Activated CD4-positive, alpha-beta T cell treated with anti-CD3 and anti-CD28 coated beads, Interleukin-2, amount 10 ng/mL, durations not matched to agents 24 days and 14 days (primary cell): ENCODE data around the gene ATXN2. TPM values are rescaled to one million over a fixed set of nuclear protein-coding genes. Genes with fewer than 3 reads are reported as not detected.
A peak's percentile ranks its signal among the peaks of the same experiment; 100 is the strongest.
"Not testable (repeated sequence)": the region's sequence is repeated elsewhere in the genome, so short reads cannot be mapped to it uniquely, and the experiment has no call there.

Source experiments
- DNase-seq: peaks from one replicate; pipeline ENCODE4 v3.0.0; 2022
- H3K27ac Mint-ChIP-seq: one replicate; pipeline ENCODE4 v1.8.0; 2022; ENCODE audit warnings: mild to moderate bottlenecking, mixed read lengths
- H3K27me3 Mint-ChIP-seq: one replicate; pipeline ENCODE4 v1.8.0; 2022; ENCODE audit warnings: mixed read lengths
- H3K36me3 Mint-ChIP-seq: one replicate; pipeline ENCODE4 v1.8.0; 2022; ENCODE audit warnings: low read depth, mild to moderate bottlenecking, mixed read lengths
- H3K4me1 Mint-ChIP-seq: one replicate; pipeline ENCODE4 v1.8.0; 2021; ENCODE audit warnings: mixed read lengths
- H3K4me3 Mint-ChIP-seq: one replicate; pipeline ENCODE4 v1.8.0; 2022; ENCODE audit warnings: mild to moderate bottlenecking, moderate library complexity, mixed read lengths
- H3K9me3 Mint-ChIP-seq: one replicate; pipeline ENCODE4 v1.8.0; 2021; ENCODE audit warnings: mixed read lengths
- intact Hi-C: fragments of 100-400 bp; cut with micrococcal nuclease; formaldehyde crosslinking; loops from one replicate; pipeline ENCODE4 v1.15.1; 2023
- total RNA-seq: library from RNA; stranded (reverse); gene quantifications from 2 replicates; pipeline ENCODE4 v1.2.3, GENCODE V29; 2022

The ATXN2 gene
- total RNA-seq, 1 donor from 2014 or later, result 53.0 TPM

DNA sequence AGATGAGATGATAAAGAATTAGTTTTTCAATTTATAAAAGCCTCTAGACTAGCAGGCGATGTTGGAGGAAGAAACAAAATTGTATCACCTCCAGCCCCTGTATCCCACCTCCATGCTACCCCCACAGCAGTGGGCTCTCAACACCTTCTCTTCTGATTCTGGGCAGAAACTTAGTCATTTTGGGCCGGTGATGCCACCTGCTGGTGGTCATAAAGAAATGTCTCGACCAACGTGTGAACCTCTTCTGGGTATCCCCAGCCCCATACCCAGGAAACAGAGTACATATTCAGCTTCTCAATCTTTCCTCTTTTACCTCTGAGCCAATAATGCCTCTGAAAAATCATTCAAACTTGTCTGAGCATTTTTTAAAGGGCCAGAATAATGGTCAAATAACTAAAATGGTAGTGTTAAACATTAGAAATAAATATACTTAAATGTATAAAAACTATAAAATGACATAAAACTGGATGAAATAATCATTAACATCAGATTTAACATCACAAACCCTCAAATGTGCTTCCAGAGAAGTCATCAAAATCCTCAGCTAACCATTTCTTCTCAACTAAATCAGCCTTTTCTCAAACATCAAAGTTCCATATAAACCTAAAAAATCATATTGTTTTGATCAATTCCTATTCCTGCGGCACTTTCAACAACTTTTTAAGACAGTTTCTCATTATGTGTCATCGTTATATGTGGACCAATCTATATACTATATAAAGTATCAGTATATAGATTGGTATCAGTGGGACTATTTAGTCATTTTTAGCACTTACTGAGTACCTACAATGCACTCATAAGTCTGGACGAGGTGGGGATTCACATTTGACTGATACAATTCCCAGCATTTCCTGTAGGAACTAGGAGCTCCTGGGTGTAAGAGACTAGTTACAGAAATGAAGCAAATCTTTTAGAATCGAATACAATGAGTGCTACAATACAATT is 69.4 kb downstream of the ATXN2 start:
- Mint-ChIP-seq H3K36me3 (peaks cover 20% of the 10 kb centered on the region), H3K4me1 (peaks cover 5% of the 10 kb centered on the region), H3K4me3 (no peak overlapping the region), H3K27ac (no peak overlapping the region), H3K27me3 (no peaks in the 10 kb centered on the region), H3K9me3 (no peaks in the 10 kb centered on the region)
- intact Hi-C loops, result loop anchor here (1.0 to 2.0 kb wide), 2 partner anchors 79 to 132 kb away; no protein-coding TSS in a partner anchor
- peak; percentile 87 for DNase-seq

DNA sequence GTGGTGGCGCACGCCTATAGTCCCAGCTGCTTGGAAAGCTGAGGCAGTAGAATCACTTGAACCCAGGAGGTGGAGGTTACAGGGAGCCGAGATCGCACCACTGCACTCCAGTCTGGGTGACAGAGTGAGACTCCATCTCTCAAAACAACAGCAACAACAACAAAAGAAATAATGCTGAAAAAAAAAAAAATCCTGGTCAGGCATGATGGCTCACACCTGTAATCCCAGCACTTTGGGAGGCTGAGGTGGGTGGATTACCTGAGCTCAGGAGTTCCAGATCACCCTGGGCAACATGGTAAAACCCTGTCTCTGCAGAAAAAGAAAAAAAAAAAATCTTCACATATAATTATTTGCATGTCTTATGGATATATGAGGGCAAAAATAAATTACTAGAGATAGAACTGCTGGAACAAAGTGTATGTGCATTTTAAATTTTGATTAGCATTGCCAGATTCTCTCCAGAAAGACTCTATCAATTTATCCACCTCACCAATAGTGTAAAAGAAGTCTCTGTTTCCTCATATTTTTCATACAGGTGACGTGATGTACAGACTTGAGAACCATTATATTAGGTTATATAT is 75.4 kb downstream of the ATXN2 start:
- peaks cover 2% of the 10 kb centered on the region for H3K4me1 Mint-ChIP-seq
- H3K4me3 Mint-ChIP-seq, result no peak overlapping the region
- no peaks in the 10 kb centered on the region for H3K27me3 Mint-ChIP-seq
- DNase-seq, result no peak
- no peaks in the 10 kb centered on the region for H3K9me3 Mint-ChIP-seq
- H3K36me3 Mint-ChIP-seq, result peaks cover 26% of the 10 kb centered on the region
- intact Hi-C loops, result no loop called here
- H3K27ac Mint-ChIP-seq, result no peak overlapping the region

DNA sequence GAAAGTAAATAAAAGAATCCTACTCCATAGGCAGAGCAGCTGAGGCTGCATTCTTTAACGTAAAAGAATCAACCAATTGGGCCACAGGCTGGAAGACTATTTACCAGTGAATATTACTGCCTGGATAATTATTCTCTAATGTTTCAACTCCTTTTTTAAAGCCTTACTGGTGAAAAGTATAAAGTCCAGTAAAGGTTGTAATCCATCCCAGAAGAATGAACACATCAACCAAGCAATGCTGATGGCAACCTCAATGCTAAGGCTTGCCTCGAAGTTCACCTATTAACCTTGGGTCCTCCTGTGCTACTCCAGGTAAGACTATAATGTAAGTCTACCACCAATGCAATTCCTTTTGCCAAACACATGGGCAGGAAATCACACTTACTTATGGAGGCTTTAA is 77.3 kb downstream of the ATXN2 start:
- H3K27me3 Mint-ChIP-seq, result no peaks in the 10 kb centered on the region
- H3K36me3 Mint-ChIP-seq, result peaks cover 27% of the 10 kb centered on the region
- DNase-seq, result no peak
- no peak overlapping the region for H3K27ac Mint-ChIP-seq
- H3K9me3 Mint-ChIP-seq, result no peaks in the 10 kb centered on the region
- intact Hi-C loops, result no loop called here
- no peak overlapping the region for H3K4me3 Mint-ChIP-seq
- H3K4me1 Mint-ChIP-seq, result peaks cover 2% of the 10 kb centered on the region

DNA sequence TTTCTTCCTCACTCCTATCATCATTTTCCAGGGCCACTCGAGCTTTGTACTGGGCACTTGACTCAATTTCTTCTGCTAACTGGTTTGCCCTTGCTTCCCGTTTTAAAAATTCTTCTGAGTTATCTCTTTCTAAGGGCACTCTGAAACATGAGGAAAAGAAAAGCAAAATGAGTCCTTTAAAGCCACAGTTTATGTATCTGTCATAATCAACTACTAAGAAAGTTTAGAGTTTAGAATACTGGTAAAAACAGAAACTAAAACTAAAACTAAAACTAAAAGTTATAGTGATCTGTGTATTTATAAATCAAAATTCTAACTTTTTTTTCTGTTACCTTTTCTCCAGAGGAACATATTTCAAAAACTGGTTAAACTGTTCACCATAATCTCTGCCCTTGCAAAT is 79.2 kb downstream of the ATXN2 start:
- DNase-seq, result no peak
- Mint-ChIP-seq H3K27me3 (no peaks in the 10 kb centered on the region), H3K4me3 (no peak overlapping the region), H3K27ac (no peak overlapping the region), H3K9me3 (no peaks in the 10 kb centered on the region), H3K4me1 (peaks cover 2% of the 10 kb centered on the region), H3K36me3 (peaks cover 24% of the 10 kb centered on the region)
- intact Hi-C loops, result no loop called here

DNA sequence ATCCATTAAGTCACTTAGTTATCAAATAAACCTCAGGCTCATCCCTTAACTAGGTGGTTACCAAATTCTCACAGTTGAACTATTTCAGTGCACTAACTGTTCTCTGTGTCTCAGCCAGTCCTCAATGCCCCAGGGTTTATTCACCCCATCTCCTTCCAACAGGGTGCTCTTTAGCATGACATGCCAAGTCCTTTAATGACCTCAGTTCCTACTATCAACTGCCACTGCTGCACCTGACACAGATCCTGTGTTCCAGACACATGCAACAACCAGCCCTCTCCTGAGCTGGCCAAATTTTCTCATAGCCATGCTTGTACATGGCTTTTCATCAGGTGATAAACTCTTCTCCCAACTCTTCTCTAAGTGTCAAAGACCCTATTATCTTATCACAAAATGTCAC is 80.0 kb downstream of the ATXN2 start:
- H3K4me1 Mint-ChIP-seq, result peaks cover 2% of the 10 kb centered on the region
- no peak for DNase-seq
- intact Hi-C loops, result no loop called here
- peaks cover 19% of the 10 kb centered on the region for H3K36me3 Mint-ChIP-seq
- no peaks in the 10 kb centered on the region for H3K27me3 Mint-ChIP-seq
- no peaks in the 10 kb centered on the region for H3K9me3 Mint-ChIP-seq
- no peak overlapping the region for H3K27ac Mint-ChIP-seq
- no peak overlapping the region for H3K4me3 Mint-ChIP-seq

DNA sequence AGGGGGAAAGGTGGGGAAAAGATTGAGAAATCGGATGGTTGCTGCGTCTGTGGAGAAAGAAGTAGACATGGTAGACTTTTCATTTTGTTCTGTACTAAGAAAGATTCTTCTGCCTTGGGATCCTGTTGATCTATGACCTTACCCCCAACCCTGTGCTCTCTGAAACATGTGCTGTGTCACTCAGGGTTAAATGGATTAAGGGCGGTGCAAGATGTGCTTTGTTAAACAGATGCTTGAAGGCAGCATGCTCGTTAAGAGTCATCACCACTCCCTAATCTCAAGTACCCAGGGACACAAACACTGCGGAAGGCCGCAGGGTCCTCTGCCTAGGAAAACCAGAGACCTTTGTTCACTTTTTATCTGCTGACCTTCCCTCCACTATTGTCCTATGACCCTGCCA is 91.4 kb downstream of the ATXN2 start:
- H3K4me3 Mint-ChIP-seq, DNase-seq, H3K27me3 Mint-ChIP-seq, intact Hi-C loops, H3K27ac Mint-ChIP-seq, H3K9me3 Mint-ChIP-seq: not testable (repeated sequence)
- peaks cover 47% of the 10 kb centered on the region for H3K36me3 Mint-ChIP-seq
- H3K4me1 Mint-ChIP-seq, result peaks cover 10% of the 10 kb centered on the region

DNA sequence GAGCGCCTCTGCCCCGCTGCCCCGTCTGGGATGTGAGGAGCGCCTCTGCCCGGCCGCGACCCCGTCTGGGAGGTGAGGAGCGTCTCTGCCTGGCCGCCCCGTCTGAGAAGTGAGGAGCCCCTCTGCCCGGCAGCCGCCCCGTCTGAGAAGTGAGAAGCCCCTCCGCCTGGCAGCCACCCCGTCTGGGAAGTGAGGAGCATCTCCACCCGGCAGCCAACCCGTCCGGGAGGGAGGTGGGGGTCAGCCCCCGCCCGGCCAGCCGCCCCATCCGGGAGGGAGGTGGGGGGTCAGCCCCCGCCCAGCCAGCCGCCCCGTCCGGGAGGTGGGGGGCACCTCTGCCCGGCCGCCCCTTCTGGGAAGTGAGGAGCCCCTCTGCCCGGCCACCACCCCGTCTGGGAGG is 91.9 kb downstream of the ATXN2 start:
- H3K4me1 Mint-ChIP-seq, result peaks cover 10% of the 10 kb centered on the region
- H3K27me3 Mint-ChIP-seq, intact Hi-C loops: not testable (repeated sequence)

DNA sequence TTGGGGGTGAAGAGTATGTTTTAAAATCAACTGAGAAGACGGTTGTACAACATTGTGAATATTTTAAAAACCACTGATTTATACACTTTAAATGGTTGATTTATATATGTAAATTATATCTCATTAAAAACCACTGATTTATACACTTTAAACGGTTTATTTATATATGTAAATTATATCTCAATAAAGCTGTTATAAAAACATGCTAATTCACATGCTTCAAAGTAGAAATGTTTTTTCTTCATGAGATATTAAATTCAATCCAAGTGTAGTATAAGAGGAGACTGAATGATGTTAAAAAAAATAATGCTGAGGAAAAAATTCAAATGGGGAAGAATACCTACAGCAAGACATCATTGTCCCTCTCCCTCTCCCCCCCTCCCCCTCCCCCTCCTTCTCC is 92.9 kb downstream of the ATXN2 start:
- Mint-ChIP-seq H3K27me3 (no peaks in the 10 kb centered on the region), H3K9me3 (no peaks in the 10 kb centered on the region), H3K36me3 (peaks cover 43% of the 10 kb centered on the region), H3K4me1 (peaks cover 10% of the 10 kb centered on the region), H3K27ac (no peak overlapping the region), H3K4me3 (no peak overlapping the region)
- DNase-seq, result no peak
- intact Hi-C loops, result no loop called here

More for the DNA sequence above, 91.9 kb downstream of the ATXN2 start:
- H3K9me3 Mint-ChIP-seq, DNase-seq, H3K27ac Mint-ChIP-seq, H3K4me3 Mint-ChIP-seq: not testable (repeated sequence)
- H3K36me3 Mint-ChIP-seq, result peaks cover 47% of the 10 kb centered on the region

DNA sequence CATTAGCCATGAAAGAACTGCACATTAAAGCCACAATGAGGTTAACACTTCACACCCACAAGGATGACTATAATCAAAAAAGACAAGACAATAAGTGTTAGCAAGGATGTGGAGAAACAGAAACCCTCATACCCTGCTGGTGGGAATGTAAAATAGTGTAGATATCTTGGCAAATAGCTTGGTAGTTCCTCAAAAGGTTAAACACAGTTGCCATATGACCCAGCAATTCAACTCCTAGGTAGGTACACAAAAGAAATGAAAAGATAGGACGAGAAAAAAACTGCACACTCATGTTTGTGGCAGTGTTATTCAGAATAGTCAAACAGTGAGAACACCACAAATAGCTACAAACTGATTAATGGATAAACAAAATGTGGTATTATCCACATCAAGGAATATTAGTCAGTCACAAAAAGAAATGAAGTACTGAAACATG is 93.5 kb downstream of the ATXN2 start:
- H3K4me3 Mint-ChIP-seq, result no peak overlapping the region

DNA sequence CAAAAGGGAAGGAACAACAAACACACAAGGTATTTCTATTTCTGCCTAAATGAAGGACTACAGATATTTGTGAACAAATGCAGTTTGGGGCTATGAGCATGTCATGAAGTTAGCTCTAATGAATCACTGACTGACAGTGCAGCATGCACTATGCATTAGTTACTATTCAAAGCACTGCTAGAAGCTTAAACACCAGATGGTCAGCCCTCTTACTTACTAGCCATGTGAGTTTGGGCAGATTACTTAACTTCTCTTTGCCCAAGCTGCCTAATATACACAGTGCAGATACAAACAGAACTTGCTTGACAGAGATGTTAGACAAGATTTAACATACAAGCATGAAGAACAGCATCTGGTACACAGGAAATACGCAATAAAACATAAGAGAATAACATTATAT is 96.0 kb downstream of the ATXN2 start:
- DNase-seq, result no peak
- Mint-ChIP-seq H3K27ac (no peak overlapping the region), H3K27me3 (no peaks in the 10 kb centered on the region), H3K4me1 (peaks cover 10% of the 10 kb centered on the region), H3K36me3 (peaks cover 51% of the 10 kb centered on the region), H3K4me3 (no peak overlapping the region), H3K9me3 (no peaks in the 10 kb centered on the region)
- intact Hi-C loops, result no loop called here

More for the DNA sequence above, 93.5 kb downstream of the ATXN2 start:
- peaks cover 40% of the 10 kb centered on the region for H3K36me3 Mint-ChIP-seq
- H3K27ac Mint-ChIP-seq, result peak overlapping the region; percentile 54
- intact Hi-C loops, result loop anchor here (2.0 kb wide), 1 partner anchor 41 kb away; no protein-coding TSS in a partner anchor
- no peaks in the 10 kb centered on the region for H3K9me3 Mint-ChIP-seq
- peaks cover 10% of the 10 kb centered on the region for H3K4me1 Mint-ChIP-seq
- no peaks in the 10 kb centered on the region for H3K27me3 Mint-ChIP-seq
- no peak for DNase-seq

DNA sequence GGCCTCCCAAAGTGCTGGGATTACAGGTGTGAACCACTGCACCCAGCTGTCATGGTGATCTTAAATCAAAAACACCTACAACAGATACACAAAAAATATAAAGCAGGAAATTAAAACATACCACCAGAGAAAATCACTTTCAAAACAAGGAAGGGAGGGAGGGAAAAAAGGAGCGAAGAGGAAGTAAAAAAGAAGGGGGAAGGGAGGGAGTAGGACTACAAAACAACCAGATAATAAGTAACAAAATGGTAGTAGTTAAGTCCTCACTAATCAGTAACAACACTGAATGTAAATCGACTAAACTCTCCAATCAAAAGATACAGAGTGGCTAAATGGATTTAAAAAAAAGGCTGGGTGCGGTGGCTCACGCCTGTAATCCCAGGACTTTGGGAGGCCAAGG is 104.4 kb downstream of the ATXN2 start:
- Mint-ChIP-seq H3K27ac (no peak overlapping the region), H3K9me3 (no peaks in the 10 kb centered on the region), H3K4me3 (no peak overlapping the region), H3K36me3 (peaks cover 38% of the 10 kb centered on the region), H3K27me3 (no peaks in the 10 kb centered on the region), H3K4me1 (no peaks in the 10 kb centered on the region)
- DNase-seq, result no peak
- intact Hi-C loops, result no loop called here

DNA sequence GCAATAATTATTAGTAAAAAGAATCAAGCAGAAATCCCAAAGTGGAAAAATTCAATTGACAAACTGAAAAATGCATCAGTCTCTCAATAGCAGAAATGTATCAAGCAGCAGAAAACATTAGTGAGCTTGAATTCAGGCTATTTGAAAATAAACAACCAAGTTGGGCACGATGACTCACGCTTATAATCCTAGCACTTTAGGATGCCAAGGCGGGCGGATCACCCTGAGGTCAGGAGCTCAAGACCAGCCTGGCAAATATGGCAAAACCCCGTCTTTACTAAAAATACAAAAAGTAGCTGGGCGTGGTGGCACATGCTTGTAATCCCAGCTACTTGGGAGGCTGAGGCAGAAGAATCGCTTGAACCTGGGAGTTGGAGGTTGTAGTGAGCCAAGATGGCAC is 106.1 kb downstream of the ATXN2 start:
- intact Hi-C loops, H3K4me1 Mint-ChIP-seq, DNase-seq, H3K9me3 Mint-ChIP-seq, H3K27ac Mint-ChIP-seq, H3K27me3 Mint-ChIP-seq, H3K4me3 Mint-ChIP-seq: not testable (repeated sequence)
- H3K36me3 Mint-ChIP-seq, result peaks cover 33% of the 10 kb centered on the region

DNA sequence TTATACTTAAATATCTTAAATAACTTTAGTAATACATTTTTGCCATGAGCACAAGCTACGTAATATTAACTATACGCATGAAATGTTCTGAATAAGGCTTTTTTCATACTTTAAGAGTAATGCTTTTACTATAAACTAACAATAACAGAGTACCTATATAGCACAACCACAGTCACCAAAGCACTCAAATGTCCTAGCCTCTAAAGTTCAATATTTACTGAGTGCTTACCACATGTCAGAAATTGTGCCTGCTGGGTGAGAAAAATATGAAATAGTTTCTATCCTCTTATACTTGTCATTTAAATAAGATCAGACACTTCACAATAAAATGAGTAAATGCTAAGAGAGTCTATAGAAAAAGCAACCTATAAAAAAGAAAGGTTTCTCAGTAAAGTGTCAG is 110.3 kb downstream of the ATXN2 start:
- Mint-ChIP-seq H3K4me3 (no peak overlapping the region), H3K9me3 (no peaks in the 10 kb centered on the region), H3K27me3 (no peaks in the 10 kb centered on the region), H3K4me1 (no peaks in the 10 kb centered on the region), H3K27ac (no peak overlapping the region), H3K36me3 (peaks cover 30% of the 10 kb centered on the region)
- no peak for DNase-seq
- intact Hi-C loops, result no loop called here

DNA sequence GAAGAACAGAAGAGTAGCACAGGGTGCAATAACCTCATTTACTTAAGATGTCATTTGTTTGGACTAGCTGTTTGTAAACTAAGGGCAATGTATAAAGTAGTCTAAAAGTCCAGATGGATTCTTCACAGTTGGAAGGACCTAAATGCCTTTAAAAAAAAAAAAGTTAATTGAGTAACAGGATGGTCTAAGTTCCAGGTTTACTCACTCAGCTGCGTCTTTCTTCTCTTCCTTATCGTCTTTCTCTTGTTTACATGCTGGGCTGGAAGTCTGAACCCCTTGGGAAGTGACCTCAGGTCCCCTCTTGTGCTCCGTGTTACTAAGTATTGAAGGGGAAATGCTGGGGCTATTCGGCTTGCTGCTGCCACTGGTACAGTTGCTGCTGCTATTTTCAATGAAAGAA is 110.8 kb downstream of the ATXN2 start:
- no peaks in the 10 kb centered on the region for H3K27me3 Mint-ChIP-seq
- H3K9me3 Mint-ChIP-seq, result no peaks in the 10 kb centered on the region
- no peaks in the 10 kb centered on the region for H3K4me1 Mint-ChIP-seq
- peaks cover 33% of the 10 kb centered on the region for H3K36me3 Mint-ChIP-seq
- no peak for DNase-seq
- no peak overlapping the region for H3K4me3 Mint-ChIP-seq
- intact Hi-C loops, result no loop called here
- H3K27ac Mint-ChIP-seq, result no peak overlapping the region
